Upper lobe of right lung (tissue), 1 donor: ENCODE results near the gene CDH11. TPM values are rescaled to one million over a fixed set of nuclear protein-coding genes. Genes with fewer than 3 reads are reported as not detected.

Experiments
- ATAC-seq: fragments of 200-7000 bp; cut with Tn5 transposase; one replicate; pipeline ENCODE4 v1.9.1; 2020; ENCODE audit warnings: mild to moderate bottlenecking, moderate library complexity
- DNase-seq: peaks from one replicate; pipeline ENCODE4 v3.0.0-alpha.2; 2020
- H3K27ac ChIP-seq: fragments of 200-600 bp; one replicate; pipeline ENCODE4 v1.8.0; 2022
- H3K27me3 ChIP-seq: fragments of 200-600 bp; one replicate; pipeline ENCODE4 v1.8.0; 2022; ENCODE audit warnings: mild to moderate bottlenecking
- H3K36me3 ChIP-seq: fragments of 200-600 bp; one replicate; pipeline ENCODE4 v1.8.0; 2022
- H3K4me1 ChIP-seq: fragments of 200-600 bp; one replicate; pipeline ENCODE4 v1.8.0; 2022
- H3K4me3 ChIP-seq: fragments of 200-600 bp; one replicate; pipeline ENCODE4 v1.8.0; 2022; ENCODE audit warnings: mild to moderate bottlenecking
- H3K9me3 ChIP-seq: fragments of 200-600 bp; one replicate; pipeline ENCODE4 v1.8.0; 2022
- CTCF ChIP-seq: fragments of 200-600 bp; IDR thresholded peaks from one replicate; pipeline ENCODE4 v1.8.0; 2022; ENCODE audit warnings: antibody characterized with exemption
- intact Hi-C: fragments of 100-400 bp; cut with DNase I; formaldehyde crosslinking; loops from one replicate; pipeline ENCODE4 v1.11.0; 2022
- total RNA-seq: library from RNA; stranded (reverse); fragmentation: NEBNext Ultra II Directional; extraction: Animal tissue kit (Norgen Biotek cat#: 25700); gene quantifications from one replicate; pipeline ENCODE4 v1.2.1, GENCODE V29; 2021
- donor health status: DM: no; HTN: yes; CAD: no; lungs with severe emphysema.

CDH11 gene
- total RNA-seq, 1 donor from 2014 or later = 176 TPM

DNA sequence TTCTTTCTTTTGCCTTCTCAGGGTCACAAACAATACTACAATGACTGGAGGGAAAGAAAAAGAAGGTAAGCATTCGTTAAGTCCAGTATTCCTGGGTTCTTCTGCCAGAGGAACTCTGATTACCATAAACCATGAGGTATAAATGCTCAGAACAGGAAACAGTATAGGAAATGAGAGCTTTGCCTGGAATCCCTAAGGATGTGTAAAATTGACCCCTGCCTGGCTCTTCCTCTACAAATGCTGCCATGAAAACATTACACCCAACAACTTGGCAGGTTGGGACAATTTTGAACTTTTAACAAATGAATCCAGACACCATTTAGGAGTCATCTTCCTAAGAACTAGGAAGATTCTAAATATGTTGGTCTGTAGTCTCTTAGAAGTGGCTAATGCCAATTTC is 173.8 kb downstream of the CDH11 start:
- H3K4me1 ChIP-seq = peaks cover 3% of the 10 kb centered on the region
- no peak for TF ChIP-seq CTCF
- DNase-seq = no peak
- H3K9me3 ChIP-seq = no peaks in the 10 kb centered on the region
- H3K36me3 ChIP-seq = peaks cover 8% of the 10 kb centered on the region
- H3K27ac ChIP-seq = no peak overlapping the region
- no peaks in the 10 kb centered on the region for H3K27me3 ChIP-seq
- H3K4me3 ChIP-seq = no peak overlapping the region
- ATAC-seq = no peak
- intact Hi-C loops = no loop called here

DNA sequence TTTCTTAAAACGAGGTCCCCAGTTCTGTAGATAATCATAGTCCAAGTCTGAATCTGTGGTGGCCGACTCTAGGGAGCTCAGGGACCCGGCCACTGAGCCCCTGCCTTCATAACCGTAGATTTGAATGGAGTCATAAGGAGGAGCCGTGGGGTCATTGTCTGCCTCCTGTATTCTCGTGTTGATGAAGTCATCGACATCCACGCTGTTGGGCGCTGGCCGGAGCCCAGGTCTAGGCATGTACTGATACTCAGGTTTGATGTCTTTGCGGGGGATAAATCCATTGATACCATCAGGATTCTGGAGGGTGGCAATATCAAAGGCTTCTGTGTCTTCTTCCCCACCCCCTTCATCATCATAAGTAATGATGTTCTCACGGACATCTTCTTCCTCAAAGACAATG is 174.2 kb downstream of the CDH11 start:
- no peak for ATAC-seq
- TF ChIP-seq CTCF = no peak
- intact Hi-C loops = no loop called here

GRCh38 chr16:64933885-64934284 is 188.0 kb downstream of the CDH11 start:
- DNase-seq (no peak), ATAC-seq (no peak)
- Histone ChIP-seq H3K4me1 (no peaks in the 10 kb centered on the region), H3K9me3 (no peaks in the 10 kb centered on the region), H3K4me3 (no peak overlapping the region), H3K27me3 (no peaks in the 10 kb centered on the region), H3K36me3 (no peaks in the 10 kb centered on the region), H3K27ac (no peak overlapping the region)
- intact Hi-C loops = no loop called here
- TF ChIP-seq CTCF = no peak

More for the DNA sequence above, 174.2 kb downstream of the CDH11 start:
- Histone ChIP-seq H3K27me3 (no peaks in the 10 kb centered on the region), H3K4me1 (peaks cover 3% of the 10 kb centered on the region), H3K27ac (no peak overlapping the region), H3K36me3 (peaks cover 8% of the 10 kb centered on the region), H3K9me3 (no peaks in the 10 kb centered on the region), H3K4me3 (no peak overlapping the region)
- DNase-seq = no peak

DNA sequence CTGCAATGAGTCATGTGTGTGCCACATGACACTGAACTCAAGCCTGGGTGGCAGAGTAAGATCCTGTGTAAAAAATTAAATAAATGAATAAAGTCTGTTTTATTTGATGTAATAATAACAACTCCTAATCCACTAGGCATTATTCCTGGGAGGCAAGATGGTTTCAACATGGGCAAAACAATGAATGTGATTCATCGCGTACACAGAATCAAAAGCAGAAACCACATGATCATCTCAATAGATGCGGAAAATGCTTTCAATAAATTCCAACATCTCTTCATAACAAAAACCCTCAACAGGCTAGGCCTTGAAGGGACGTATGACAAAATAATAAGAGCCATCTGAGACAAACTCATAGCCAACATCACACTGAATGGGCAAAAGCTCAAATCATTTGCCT is 195.4 kb downstream of the CDH11 start:
- no peak for TF ChIP-seq CTCF
- Histone ChIP-seq H3K27me3 (no peaks in the 10 kb centered on the region), H3K27ac (no peak overlapping the region), H3K4me1 (no peaks in the 10 kb centered on the region), H3K36me3 (no peaks in the 10 kb centered on the region), H3K9me3 (no peaks in the 10 kb centered on the region), H3K4me3 (no peak overlapping the region)
- no peak for DNase-seq
- intact Hi-C loops = no loop called here
- no peak for ATAC-seq

GRCh38 chr16:64925166-64925565 is 196.7 kb downstream of the CDH11 start:
- no peak for TF ChIP-seq CTCF
- no peak overlapping the region for H3K4me3 ChIP-seq
- H3K36me3 ChIP-seq = no peaks in the 10 kb centered on the region
- H3K4me1 ChIP-seq = no peaks in the 10 kb centered on the region
- no peak for ATAC-seq
- no peak for DNase-seq
- no peaks in the 10 kb centered on the region for H3K27me3 ChIP-seq
- intact Hi-C loops = no loop called here
- H3K9me3 ChIP-seq = no peaks in the 10 kb centered on the region
- H3K27ac ChIP-seq = no peak overlapping the region

- Histone ChIP-seq H3K4me3 (no peak overlapping the region), H3K27me3 (no peaks in the 10 kb centered on the region), H3K36me3 (no peaks in the 10 kb centered on the region), H3K4me1 (no peaks in the 10 kb centered on the region), H3K9me3 (no peaks in the 10 kb centered on the region), H3K27ac (no peak overlapping the region)
- DNase-seq (no peak), ATAC-seq (no peak)
- intact Hi-C loops = no loop called here
- no peak for TF ChIP-seq CTCF
Measured at GRCh38 chr16:64924086-64924485, 197.8 kb downstream of the CDH11 start.
